ENCODE data around the gene PIR.

Gene PIR

GRCh38 chrX:15438332-15438731 lies 54.8 kb downstream of the PIR start:
- Histone ChIP-seq H3K9me3 (ENCODE audit: control insufficient read depth, low read length) (no peaks in the 10 kb centered on the region), H3K36me3 (ENCODE audit: control insufficient read depth, insufficient read depth, low read length) (no peaks in the 10 kb centered on the region), H3K9ac (ENCODE audit: low read length) (no peak overlapping the region), H3K4me1 (ENCODE audit: control insufficient read depth, insufficient read depth, low read length) (no peaks in the 10 kb centered on the region), H3K27me3 (ENCODE audit: control insufficient read depth, insufficient read depth, low read length) (no peaks in the 10 kb centered on the region), H3K4me3 (ENCODE audit: low read length) (no peak overlapping the region)

GRCh38 chrX:15437724-15438123 lies 55.4 kb downstream of the PIR start:
- Histone ChIP-seq H3K4me1 (ENCODE audit: control insufficient read depth, insufficient read depth, low read length) (no peaks in the 10 kb centered on the region), H3K4me3 (ENCODE audit: low read length) (no peak overlapping the region), H3K27me3 (ENCODE audit: control insufficient read depth, insufficient read depth, low read length) (no peaks in the 10 kb centered on the region), H3K9ac (ENCODE audit: low read length) (no peak overlapping the region), H3K36me3 (ENCODE audit: control insufficient read depth, insufficient read depth, low read length) (no peaks in the 10 kb centered on the region), H3K9me3 (ENCODE audit: control insufficient read depth, low read length) (no peaks in the 10 kb centered on the region)

- H3K4me3 ChIP-seq (ENCODE audit: low read length), result no peak overlapping the region
- no peaks in the 10 kb centered on the region for H3K9me3 ChIP-seq (ENCODE audit: control insufficient read depth, low read length)
- H3K36me3 ChIP-seq (ENCODE audit: control insufficient read depth, insufficient read depth, low read length), result no peaks in the 10 kb centered on the region
- H3K9ac ChIP-seq (ENCODE audit: low read length), result no peak overlapping the region
- no peaks in the 10 kb centered on the region for H3K27me3 ChIP-seq (ENCODE audit: control insufficient read depth, insufficient read depth, low read length)
- H3K4me1 ChIP-seq (ENCODE audit: control insufficient read depth, insufficient read depth, low read length), result no peaks in the 10 kb centered on the region
Observed at GRCh38 chrX:15435836-15436619, 57.1 kb downstream of the PIR start.

GRCh38 chrX:15434205-15434604 lies 58.9 kb downstream of the PIR start:
- no peaks in the 10 kb centered on the region for H3K9me3 ChIP-seq (ENCODE audit: control insufficient read depth, low read length)
- H3K27me3 ChIP-seq (ENCODE audit: control insufficient read depth, insufficient read depth, low read length), result no peaks in the 10 kb centered on the region
- H3K36me3 ChIP-seq (ENCODE audit: control insufficient read depth, insufficient read depth, low read length), result no peaks in the 10 kb centered on the region
- no peaks in the 10 kb centered on the region for H3K4me1 ChIP-seq (ENCODE audit: control insufficient read depth, insufficient read depth, low read length)
- no peak overlapping the region for H3K4me3 ChIP-seq (ENCODE audit: low read length)
- no peak overlapping the region for H3K9ac ChIP-seq (ENCODE audit: low read length)

GRCh38 chrX:15430584-15430983 lies 62.5 kb downstream of the PIR start:
- H3K9ac ChIP-seq (ENCODE audit: low read length), result no peak overlapping the region
- H3K9me3 ChIP-seq (ENCODE audit: control insufficient read depth, low read length), result no peaks in the 10 kb centered on the region
- H3K36me3 ChIP-seq (ENCODE audit: control insufficient read depth, insufficient read depth, low read length), result no peaks in the 10 kb centered on the region
- no peak overlapping the region for H3K4me3 ChIP-seq (ENCODE audit: low read length)
- no peaks in the 10 kb centered on the region for H3K27me3 ChIP-seq (ENCODE audit: control insufficient read depth, insufficient read depth, low read length)
- no peaks in the 10 kb centered on the region for H3K4me1 ChIP-seq (ENCODE audit: control insufficient read depth, insufficient read depth, low read length)

- Histone ChIP-seq H3K9ac (ENCODE audit: low read length) (no peak overlapping the region), H3K9me3 (ENCODE audit: control insufficient read depth, low read length) (no peaks in the 10 kb centered on the region), H3K4me3 (ENCODE audit: low read length) (no peak overlapping the region), H3K4me1 (ENCODE audit: control insufficient read depth, insufficient read depth, low read length) (no peaks in the 10 kb centered on the region), H3K36me3 (ENCODE audit: control insufficient read depth, insufficient read depth, low read length) (no peaks in the 10 kb centered on the region), H3K27me3 (ENCODE audit: control insufficient read depth, insufficient read depth, low read length) (no peaks in the 10 kb centered on the region)
Observed at GRCh38 chrX:15430076-15430475, 63.1 kb downstream of the PIR start.

GRCh38 chrX:15425024-15425423 lies 68.1 kb downstream of the PIR start:
- no peaks in the 10 kb centered on the region for H3K4me1 ChIP-seq (ENCODE audit: control insufficient read depth, insufficient read depth, low read length)
- no peaks in the 10 kb centered on the region for H3K9me3 ChIP-seq (ENCODE audit: control insufficient read depth, low read length)
- no peak overlapping the region for H3K4me3 ChIP-seq (ENCODE audit: low read length)
- H3K36me3 ChIP-seq (ENCODE audit: control insufficient read depth, insufficient read depth, low read length), result no peaks in the 10 kb centered on the region
- no peaks in the 10 kb centered on the region for H3K27me3 ChIP-seq (ENCODE audit: control insufficient read depth, insufficient read depth, low read length)
- H3K9ac ChIP-seq (ENCODE audit: low read length), result no peak overlapping the region

GRCh38 chrX:15418707-15419181 lies 74.4 kb downstream of the PIR start:
- no peak overlapping the region for H3K4me3 ChIP-seq (ENCODE audit: low read length)
- no peak overlapping the region for H3K9ac ChIP-seq (ENCODE audit: low read length)
- no peaks in the 10 kb centered on the region for H3K27me3 ChIP-seq (ENCODE audit: control insufficient read depth, insufficient read depth, low read length)
- H3K4me1 ChIP-seq (ENCODE audit: control insufficient read depth, insufficient read depth, low read length), result no peaks in the 10 kb centered on the region
- no peaks in the 10 kb centered on the region for H3K36me3 ChIP-seq (ENCODE audit: control insufficient read depth, insufficient read depth, low read length)
- no peaks in the 10 kb centered on the region for H3K9me3 ChIP-seq (ENCODE audit: control insufficient read depth, low read length)

GRCh38 chrX:15418041-15418706 lies 75.0 kb downstream of the PIR start:
- Histone ChIP-seq H3K9me3 (ENCODE audit: control insufficient read depth, low read length) (no peaks in the 10 kb centered on the region), H3K36me3 (ENCODE audit: control insufficient read depth, insufficient read depth, low read length) (no peaks in the 10 kb centered on the region), H3K4me1 (ENCODE audit: control insufficient read depth, insufficient read depth, low read length) (no peaks in the 10 kb centered on the region), H3K9ac (ENCODE audit: low read length) (no peak overlapping the region), H3K4me3 (ENCODE audit: low read length) (no peak overlapping the region), H3K27me3 (ENCODE audit: control insufficient read depth, insufficient read depth, low read length) (no peaks in the 10 kb centered on the region)

- no peak overlapping the region for H3K4me3 ChIP-seq (ENCODE audit: low read length)
- H3K27me3 ChIP-seq (ENCODE audit: control insufficient read depth, insufficient read depth, low read length), result no peaks in the 10 kb centered on the region
- H3K4me1 ChIP-seq (ENCODE audit: control insufficient read depth, insufficient read depth, low read length), result no peaks in the 10 kb centered on the region
- no peak overlapping the region for H3K9ac ChIP-seq (ENCODE audit: low read length)
- no peaks in the 10 kb centered on the region for H3K36me3 ChIP-seq (ENCODE audit: control insufficient read depth, insufficient read depth, low read length)
- no peaks in the 10 kb centered on the region for H3K9me3 ChIP-seq (ENCODE audit: control insufficient read depth, low read length)
Observed at GRCh38 chrX:15416133-15416993, 76.8 kb downstream of the PIR start.

- Histone ChIP-seq H3K4me3 (ENCODE audit: low read length) (no peak overlapping the region), H3K9ac (ENCODE audit: low read length) (no peak overlapping the region), H3K4me1 (ENCODE audit: control insufficient read depth, insufficient read depth, low read length) (no peaks in the 10 kb centered on the region), H3K27me3 (ENCODE audit: control insufficient read depth, insufficient read depth, low read length) (no peaks in the 10 kb centered on the region), H3K9me3 (ENCODE audit: control insufficient read depth, low read length) (no peaks in the 10 kb centered on the region), H3K36me3 (ENCODE audit: control insufficient read depth, insufficient read depth, low read length) (no peaks in the 10 kb centered on the region)
Observed at GRCh38 chrX:15413101-15413500, 80.0 kb downstream of the PIR start.

GRCh38 chrX:15410947-15411346 lies 82.2 kb downstream of the PIR start:
- no peak overlapping the region for H3K9ac ChIP-seq (ENCODE audit: low read length)
- H3K36me3 ChIP-seq (ENCODE audit: control insufficient read depth, insufficient read depth, low read length), result no peaks in the 10 kb centered on the region
- H3K27me3 ChIP-seq (ENCODE audit: control insufficient read depth, insufficient read depth, low read length), result no peaks in the 10 kb centered on the region
- H3K9me3 ChIP-seq (ENCODE audit: control insufficient read depth, low read length), result no peaks in the 10 kb centered on the region
- H3K4me1 ChIP-seq (ENCODE audit: control insufficient read depth, insufficient read depth, low read length), result no peaks in the 10 kb centered on the region
- H3K4me3 ChIP-seq (ENCODE audit: low read length), result no peak overlapping the region

Measured in mucosa of stomach (tissue), 1 donor.